GM23248 (cell line): Measurements from ENCODE around the gene NPAS3.

Experiments used
- EZH2 ChIP-seq: fragments of 200-600 bp; sonication (generic); IDR thresholded peaks from 2 replicates; pipeline ENCODE4 v1.6.1; 2018; ENCODE audit warnings: antibody characterized with exemption, mild to moderate bottlenecking; ENCODE audit not compliant: insufficient read depth, poor library complexity, severe bottlenecking
- EZH2phosphoT487 ChIP-seq: fragments of 200-600 bp; sonication (generic); IDR thresholded peaks from 2 replicates; pipeline ENCODE4 v1.6.1; 2018; ENCODE audit warnings: antibody characterized with exemption, moderate library complexity, mild to moderate bottlenecking, low read depth; ENCODE audit not compliant: insufficient read depth

- TF ChIP-seq EZH2phosphoT487 (no peak), EZH2 (no peak)
These were observed 868.2 kb downstream of the NPAS3 start for GRCh38 chr14:33806905-33807304.
